ENCODE data around the gene DBNDD2. TPM values are rescaled to one million over a fixed set of nuclear protein-coding genes. Genes with fewer than 3 reads are reported as not detected.

The DBNDD2 gene
- total and polyA plus RNA-seq, 5 donors from 2014 or later, result 15.1 to 23.5 (median 20.1) TPM

DNA sequence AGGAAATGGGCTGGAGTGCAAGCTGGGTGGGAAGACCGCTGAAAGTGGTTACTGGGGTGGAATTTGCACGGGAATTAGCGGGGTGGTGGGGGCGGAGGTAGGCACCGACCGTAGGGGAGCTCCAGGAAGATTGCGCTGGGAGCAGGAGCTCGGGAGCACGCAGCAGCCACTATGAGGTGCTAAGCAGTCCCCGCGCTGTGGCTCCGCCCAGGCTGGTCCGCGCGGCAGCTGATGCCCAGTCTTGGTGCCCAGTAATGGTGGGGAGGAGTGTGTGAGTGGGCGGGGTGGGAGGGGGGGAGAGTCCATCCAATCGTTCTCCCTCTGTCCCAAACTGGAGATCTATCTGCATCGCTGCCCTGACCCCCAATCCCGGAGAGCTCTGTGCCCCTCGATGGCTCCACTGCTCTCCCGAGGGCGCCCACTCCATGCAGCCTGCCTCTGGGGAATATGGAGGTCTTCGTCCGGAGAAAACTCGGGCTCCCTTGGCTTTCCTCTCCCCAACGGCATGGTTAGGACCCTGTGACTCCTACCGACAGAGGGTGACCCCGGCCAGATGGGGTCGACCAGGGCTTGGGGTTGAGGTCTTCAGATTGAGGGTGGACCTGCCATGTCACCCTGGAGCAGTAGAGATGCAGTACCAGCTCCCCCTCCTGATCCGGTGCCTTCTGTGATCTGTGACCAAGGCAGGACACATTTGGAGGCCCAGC lies 35.3 kb upstream of the DBNDD2 start:
- Mint-ChIP-seq H3K36me3 (peaks cover 7% of the 10 kb centered on the region), H3K27me3 (no peaks in the 10 kb centered on the region), H3K4me3 (peak overlapping the region; percentile 88 to 92 (median 91)), H3K27ac (peak overlapping the region in 2 of 3 donors; percentile 94), H3K9me3 (peaks cover 0 to 3% (median 0%) of the 10 kb centered on the region in 7 donors), H3K4me1 (peaks cover 14 to 52% (median 28%) of the 10 kb centered on the region in 4 donors)
- DNase-seq (no peak), ATAC-seq (ENCODE audit: low read depth in 2 of 2) (no peak)
- Histone ChIP-seq H3K4me1 (ENCODE audit: control insufficient read depth, insufficient read depth, low read length, poor library complexity, severe bottlenecking) (peaks cover 27% of the 10 kb centered on the region), H3K36me3 (ENCODE audit: control insufficient read depth, insufficient read depth, low read length) (peaks cover 3% of the 10 kb centered on the region), H3K27ac (ENCODE audit: insufficient read depth, low read length, poor library complexity, severe bottlenecking) (peak overlapping the region; percentile 74), H3K9me3 (ENCODE audit: control insufficient read depth in 2 of 2, low read length in 2 of 2) (no peaks in the 10 kb centered on the region), H3K27me3 (ENCODE audit: control insufficient read depth, insufficient read depth, low read length) (no peaks in the 10 kb centered on the region), H3K4me3 (ENCODE audit: low read depth, low read length) (peak overlapping the region; percentile 85)

DNA sequence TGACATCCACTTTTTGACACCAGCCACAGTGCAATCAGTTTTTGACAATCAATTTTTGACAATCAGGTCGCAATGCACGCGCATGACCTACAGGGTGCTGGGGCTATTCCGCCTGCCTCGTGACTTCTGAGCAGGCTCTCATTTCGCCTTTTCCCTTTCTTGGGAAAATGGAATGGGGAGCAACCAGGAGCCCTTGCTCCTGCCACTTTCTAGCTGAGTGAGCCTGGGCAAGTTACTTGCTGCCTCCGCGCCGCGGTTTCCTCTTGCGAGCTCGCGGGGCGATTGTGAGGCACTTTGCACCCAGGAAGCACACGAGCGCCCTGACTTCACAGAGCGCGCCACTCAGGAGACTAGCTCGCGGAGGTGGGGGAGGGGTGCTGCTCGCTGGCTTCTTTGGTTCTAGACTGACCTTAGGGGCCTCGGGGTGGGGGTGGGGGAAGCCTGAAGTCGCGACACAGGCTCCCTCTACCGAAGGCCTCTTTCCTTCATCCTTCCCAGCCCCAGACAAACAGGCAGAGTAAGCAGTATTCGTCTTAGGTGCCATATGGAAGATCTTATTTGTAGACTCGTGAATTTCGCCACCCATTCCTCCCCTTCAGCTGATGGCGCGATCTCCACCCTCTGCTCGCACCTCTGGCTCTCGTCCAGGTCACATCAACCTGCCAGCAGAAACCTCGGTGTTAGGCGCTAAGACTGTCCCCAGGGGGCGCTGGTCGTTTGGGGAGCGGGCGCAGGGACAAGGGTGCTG lies 34.6 kb upstream of the DBNDD2 start:
- Histone ChIP-seq H3K9me3 (ENCODE audit: control insufficient read depth in 2 of 2, low read length in 2 of 2) (no peaks in the 10 kb centered on the region), H3K4me1 (ENCODE audit: control insufficient read depth, insufficient read depth, low read length, poor library complexity, severe bottlenecking) (peaks cover 19% of the 10 kb centered on the region), H3K27me3 (ENCODE audit: control insufficient read depth, insufficient read depth, low read length) (no peaks in the 10 kb centered on the region), H3K4me3 (ENCODE audit: low read depth, low read length) (peak overlapping the region; percentile 85), H3K27ac (ENCODE audit: insufficient read depth, low read length, poor library complexity, severe bottlenecking) (peak overlapping the region; percentile 74), H3K36me3 (ENCODE audit: control insufficient read depth, insufficient read depth, low read length) (peaks cover 5% of the 10 kb centered on the region)
- DNase-seq (peak; percentile 76 to 88 (median 84)), ATAC-seq (ENCODE audit: low read depth in 2 of 2) (peak; percentile 86 to 90)
- Mint-ChIP-seq H3K36me3 (no peaks in the 10 kb centered on the region), H3K9me3 (peaks cover 0 to 3% (median 0%) of the 10 kb centered on the region in 7 donors), H3K4me3 (peak overlapping the region; percentile 88 to 92 (median 91)), H3K4me1 (peaks cover 6 to 45% (median 21%) of the 10 kb centered on the region in 4 donors), H3K27me3 (no peaks in the 10 kb centered on the region), H3K27ac (peak overlapping the region; percentile 94 to 97 (median 94))

DNA sequence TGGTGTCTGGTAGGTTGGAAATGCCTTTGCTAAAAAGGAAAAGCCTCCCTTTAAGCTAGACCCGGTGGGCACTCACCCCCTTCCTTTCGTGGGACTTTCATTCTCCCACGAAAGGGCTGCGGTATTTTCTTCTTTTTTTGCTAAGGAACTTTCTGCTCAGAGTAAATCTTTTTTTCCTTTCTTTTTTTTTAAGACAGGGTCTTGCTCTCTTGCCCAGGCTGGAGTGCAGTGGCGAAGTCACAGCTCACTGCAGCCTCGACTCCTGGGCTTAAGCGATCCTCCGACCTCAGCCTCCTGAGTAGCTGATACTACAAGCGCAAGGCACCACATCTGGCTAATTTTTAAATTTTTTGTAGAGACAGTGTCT lies 34.0 kb upstream of the DBNDD2 start:
- Mint-ChIP-seq H3K9me3 (peaks cover 0 to 3% (median 0%) of the 10 kb centered on the region in 7 donors), H3K27me3 (no peaks in the 10 kb centered on the region), H3K4me1 (peaks cover 6 to 39% (median 18%) of the 10 kb centered on the region in 4 donors), H3K36me3 (no peaks in the 10 kb centered on the region), H3K27ac (peak overlapping the region; percentile 76 to 94 (median 94)), H3K4me3 (peak overlapping the region; percentile 88 to 92 (median 91))
- peak overlapping the region; percentile 85 for H3K4me3 ChIP-seq (ENCODE audit: low read depth, low read length)
- H3K27ac ChIP-seq (ENCODE audit: insufficient read depth, low read length, poor library complexity, severe bottlenecking), result peak overlapping the region; percentile 74
- DNase-seq (no peak), ATAC-seq (ENCODE audit: low read depth in 2 of 2) (no peak)
- H3K36me3 ChIP-seq (ENCODE audit: control insufficient read depth, insufficient read depth, low read length), result peaks cover 5% of the 10 kb centered on the region
- no peaks in the 10 kb centered on the region for H3K27me3 ChIP-seq (ENCODE audit: control insufficient read depth, insufficient read depth, low read length)
- no peaks in the 10 kb centered on the region for H3K9me3 ChIP-seq (ENCODE audit: control insufficient read depth in 2 of 2, low read length in 2 of 2)
- peaks cover 18% of the 10 kb centered on the region for H3K4me1 ChIP-seq (ENCODE audit: control insufficient read depth, insufficient read depth, low read length, poor library complexity, severe bottlenecking)

DNA sequence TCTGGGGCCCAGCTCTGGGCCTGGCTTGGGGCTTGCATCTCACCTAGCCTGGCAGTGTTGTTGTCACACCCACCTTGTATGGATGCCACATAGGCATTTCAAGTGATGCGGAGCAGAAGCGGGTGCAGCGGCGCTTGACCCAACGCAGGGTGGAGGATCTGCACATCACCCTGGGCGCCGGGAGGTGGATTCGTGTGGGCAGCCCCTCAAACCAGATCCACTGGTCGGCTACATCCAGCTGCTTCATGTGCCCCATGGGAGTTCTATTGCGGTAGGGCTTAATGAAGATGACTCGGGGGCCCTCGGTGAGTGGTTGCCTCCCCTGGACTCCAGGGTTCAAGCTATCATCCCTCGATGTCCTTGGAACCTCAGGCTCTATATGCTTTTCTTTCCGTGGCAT lies 33.1 kb upstream of the DBNDD2 start:
- ATAC-seq (ENCODE audit: low read depth in 2 of 2) (no peak), DNase-seq (no peak)
- Mint-ChIP-seq H3K9me3 (peaks cover 0 to 3% (median 0%) of the 10 kb centered on the region in 7 donors), H3K27me3 (no peaks in the 10 kb centered on the region), H3K4me1 (peaks cover 8 to 36% (median 18%) of the 10 kb centered on the region in 4 donors), H3K4me3 (peak overlapping the region in 3 of 4 donors; percentile 70 to 92 (median 88)), H3K27ac (peak overlapping the region in 1 of 3 donors; percentile 94), H3K36me3 (no peaks in the 10 kb centered on the region)
- Histone ChIP-seq H3K4me1 (ENCODE audit: control insufficient read depth, insufficient read depth, low read length, poor library complexity, severe bottlenecking) (peaks cover 18% of the 10 kb centered on the region), H3K27me3 (ENCODE audit: control insufficient read depth, insufficient read depth, low read length) (no peaks in the 10 kb centered on the region), H3K4me3 (ENCODE audit: low read depth, low read length) (no peak overlapping the region), H3K27ac (ENCODE audit: insufficient read depth, low read length, poor library complexity, severe bottlenecking) (no peak overlapping the region), H3K36me3 (ENCODE audit: control insufficient read depth, insufficient read depth, low read length) (peaks cover 5% of the 10 kb centered on the region), H3K9me3 (ENCODE audit: control insufficient read depth in 2 of 2, low read length in 2 of 2) (no peaks in the 10 kb centered on the region)

DNA sequence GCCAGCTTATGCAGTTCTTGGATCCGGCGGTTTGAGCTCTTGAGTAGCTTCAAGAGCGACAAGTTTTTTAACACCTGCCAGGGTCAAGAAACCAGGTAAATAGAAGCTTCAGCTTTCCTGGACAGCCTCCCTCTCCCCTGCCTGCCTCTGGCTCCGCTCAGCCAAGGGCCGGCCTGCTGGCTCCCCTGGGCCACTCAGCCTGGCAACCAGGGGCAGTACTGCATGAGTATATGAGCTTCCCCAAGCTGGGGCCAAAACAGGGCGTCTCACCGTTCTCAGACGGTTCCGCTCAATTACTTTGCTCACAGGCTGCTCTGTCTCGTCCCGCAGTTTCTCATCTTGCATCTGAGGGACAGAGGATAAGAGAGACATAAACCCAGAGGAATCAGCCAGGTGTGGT lies 30.8 kb upstream of the DBNDD2 start:
- no peak overlapping the region for H3K27ac ChIP-seq (ENCODE audit: insufficient read depth, low read length, poor library complexity, severe bottlenecking)
- Mint-ChIP-seq H3K27ac (no peak overlapping the region), H3K4me3 (no peak overlapping the region), H3K27me3 (no peaks in the 10 kb centered on the region), H3K4me1 (peaks cover 3 to 23% (median 10%) of the 10 kb centered on the region in 4 donors), H3K9me3 (peaks cover 0 to 2% (median 0%) of the 10 kb centered on the region in 7 donors), H3K36me3 (peaks cover 10% of the 10 kb centered on the region)
- H3K9me3 ChIP-seq (ENCODE audit: control insufficient read depth in 2 of 2, low read length in 2 of 2), result no peaks in the 10 kb centered on the region
- no peak for ATAC-seq (ENCODE audit: low read depth in 2 of 2)
- H3K4me1 ChIP-seq (ENCODE audit: control insufficient read depth, insufficient read depth, low read length, poor library complexity, severe bottlenecking), result peaks cover 16% of the 10 kb centered on the region
- no peak for DNase-seq
- H3K36me3 ChIP-seq (ENCODE audit: control insufficient read depth, insufficient read depth, low read length), result peaks cover 8% of the 10 kb centered on the region
- no peak overlapping the region for H3K4me3 ChIP-seq (ENCODE audit: low read depth, low read length)
- H3K27me3 ChIP-seq (ENCODE audit: control insufficient read depth, insufficient read depth, low read length), result no peaks in the 10 kb centered on the region

DNA sequence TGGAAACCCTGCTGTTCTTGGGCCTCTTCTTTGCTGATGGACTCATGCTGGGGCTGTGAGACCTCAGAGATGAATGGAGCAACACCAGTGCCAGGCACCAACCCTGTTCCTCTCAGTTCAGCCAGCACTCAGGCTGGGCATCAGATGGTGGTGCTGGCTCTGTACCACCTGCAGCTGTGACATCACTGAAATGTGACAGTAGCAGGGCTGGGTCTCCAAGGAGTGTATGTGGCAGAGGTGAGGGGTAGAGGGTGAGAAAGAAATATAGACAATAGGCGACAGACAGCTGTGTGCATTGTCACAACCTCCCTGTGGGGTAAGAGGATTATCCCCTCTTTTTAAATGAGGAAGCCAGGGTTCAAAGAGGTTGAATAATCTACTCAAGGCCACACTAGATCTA lies 29.9 kb upstream of the DBNDD2 start, which contains the start of gene TP53TG5:
TP53TG5 (minus strand) TSS at position 135 of the 400 bp plus-strand sequence; CDS start at position 46, 89 bp downstream.
- Mint-ChIP-seq H3K4me3 (no peak within 1 kb of the TSS), H3K4me1 (peaks cover 3 to 16% (median 9%) of the 10 kb centered on the region in 4 donors), H3K36me3 (peaks cover 10% of the 10 kb centered on the region), H3K27me3 (no peaks in the 10 kb centered on the region), H3K27ac (peak within 1 kb of the TSS in 1 of 3 donors; percentile 71), H3K9me3 (no peaks in the 10 kb centered on the region)
- Histone ChIP-seq H3K4me1 (ENCODE audit: control insufficient read depth, insufficient read depth, low read length, poor library complexity, severe bottlenecking) (peaks cover 7% of the 10 kb centered on the region), H3K4me3 (ENCODE audit: low read depth, low read length) (no peak within 1 kb of the TSS), H3K36me3 (ENCODE audit: control insufficient read depth, insufficient read depth, low read length) (peaks cover 8% of the 10 kb centered on the region), H3K27me3 (ENCODE audit: control insufficient read depth, insufficient read depth, low read length) (no peaks in the 10 kb centered on the region), H3K9me3 (ENCODE audit: control insufficient read depth in 2 of 2, low read length in 2 of 2) (no peaks in the 10 kb centered on the region), H3K27ac (ENCODE audit: insufficient read depth, low read length, poor library complexity, severe bottlenecking) (no peak within 1 kb of the TSS)
- no peak for DNase-seq
- ATAC-seq (ENCODE audit: low read depth in 2 of 2), result no peak

DNA sequence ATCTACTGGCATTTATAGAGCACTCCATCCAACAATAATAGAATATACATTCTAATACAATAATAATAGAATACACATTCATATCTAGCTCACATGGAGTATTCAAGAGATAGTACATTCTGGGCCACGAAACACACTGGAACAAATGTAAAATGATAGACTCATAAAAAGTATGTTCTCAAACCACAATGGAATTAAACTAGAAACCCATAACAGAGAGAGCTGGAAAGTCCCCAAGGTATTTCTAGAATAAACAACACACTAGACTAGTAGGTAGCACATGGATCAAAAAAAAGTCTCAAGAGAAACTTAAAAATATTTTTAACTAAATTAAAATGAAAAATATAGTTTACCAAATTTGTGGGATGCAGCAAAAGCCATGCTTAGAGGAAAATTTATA lies 20.8 kb upstream of the DBNDD2 start:
- Histone ChIP-seq H3K27me3 (ENCODE audit: control insufficient read depth, insufficient read depth, low read length) (no peaks in the 10 kb centered on the region), H3K4me3 (ENCODE audit: low read depth, low read length) (no peak overlapping the region), H3K27ac (ENCODE audit: insufficient read depth, low read length, poor library complexity, severe bottlenecking) (no peak overlapping the region), H3K36me3 (ENCODE audit: control insufficient read depth, insufficient read depth, low read length) (peaks cover 4% of the 10 kb centered on the region), H3K4me1 (ENCODE audit: control insufficient read depth, insufficient read depth, low read length, poor library complexity, severe bottlenecking) (no peaks in the 10 kb centered on the region), H3K9me3 (ENCODE audit: control insufficient read depth in 2 of 2, low read length in 2 of 2) (no peaks in the 10 kb centered on the region)
- Mint-ChIP-seq H3K9me3 (peaks cover 0 to 7% (median 0%) of the 10 kb centered on the region in 7 donors), H3K4me3 (no peak overlapping the region), H3K4me1 (peaks cover 0 to 14% (median 7%) of the 10 kb centered on the region in 4 donors), H3K36me3 (peaks cover 19% of the 10 kb centered on the region), H3K27ac (peak overlapping the region in 1 of 3 donors; percentile 40), H3K27me3 (no peaks in the 10 kb centered on the region)
- ATAC-seq (ENCODE audit: low read depth in 2 of 2) (no peak), DNase-seq (no peak)

Data from CD4-positive, CD25-positive, alpha-beta regulatory T cell (primary cell).